Nephron (organoid): ENCODE results near the gene MCM9.

Experiments used
- H3K27ac Mint-ChIP-seq, 3 experiments: 2 replicates each; pipeline ENCODE4 v1.8.0; 2020; ENCODE audit warnings: mixed read lengths in 3 of 3, mild to moderate bottlenecking in 2 of 3, moderate library complexity in 1 of 3
- H3K27me3 Mint-ChIP-seq: 2 replicates; pipeline ENCODE4 v1.8.0; 2021; ENCODE audit warnings: low read depth, mild to moderate bottlenecking, moderate library complexity, mixed read lengths
- H3K36me3 Mint-ChIP-seq: 2 replicates; pipeline ENCODE4 v1.8.0; 2020; ENCODE audit warnings: low read depth, mixed read lengths
- H3K4me1 Mint-ChIP-seq: 2 replicates; pipeline ENCODE4 v1.8.0; 2020; ENCODE audit warnings: mixed read lengths
- H3K4me3 Mint-ChIP-seq, 3 experiments: 2 replicates each; pipeline ENCODE4 v1.8.0; 2020; ENCODE audit warnings: mild to moderate bottlenecking in 3 of 3, mixed read lengths in 3 of 3, moderate library complexity in 2 of 3
- H3K9me3 Mint-ChIP-seq: 2 replicates; pipeline ENCODE4 v1.8.0; 2020; ENCODE audit warnings: mixed read lengths
- CTCF ChIP-seq, 3 experiments: fragments of 200-600 bp; sonication (generic); IDR thresholded peaks; one replicate each; pipeline ENCODE4 v1.5.0; 2021; ENCODE audit warnings: antibody characterized with exemption in 3 of 3; ENCODE audit not compliant: unreplicated experiment in 3 of 3

MCM9 gene

GRCh38 chr6:118896339-118897136, 38.4 kb downstream of the MCM9 start:
- H3K9me3 Mint-ChIP-seq, result no peaks in the 10 kb centered on the region
- TF ChIP-seq CTCF (IDR thresholded peaks at IDR 0.05; ENCODE audit: unreplicated experiment in 3 of 3), result peak; percentile 25 to 62 (median 32)
- H3K36me3 Mint-ChIP-seq, result peaks cover 32% of the 10 kb centered on the region
- no peaks in the 10 kb centered on the region for H3K27me3 Mint-ChIP-seq
- H3K4me3 Mint-ChIP-seq, result peak overlapping the region; percentile 79 to 95 (median 83)
- peaks cover 57% of the 10 kb centered on the region for H3K4me1 Mint-ChIP-seq
- H3K27ac Mint-ChIP-seq, result peak overlapping the region; percentile 74 to 99 (median 85)

DNA sequence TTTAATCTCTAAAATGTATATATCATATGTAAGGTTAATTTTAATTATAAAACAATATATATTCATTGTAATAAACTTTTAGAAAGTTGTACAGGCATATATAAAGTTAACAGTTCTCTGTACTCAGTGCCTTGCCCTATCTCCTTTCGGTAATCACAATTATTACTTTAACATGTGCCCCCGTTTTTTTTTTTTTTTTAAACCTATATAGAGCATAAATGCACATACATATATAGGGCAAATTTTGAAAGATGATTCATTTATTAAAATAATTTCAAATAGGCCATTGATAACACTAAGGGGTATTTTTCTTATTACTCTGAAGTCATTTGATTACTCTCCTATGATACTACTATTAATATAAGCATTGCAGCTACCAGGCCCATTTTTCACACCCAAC, 39.1 kb downstream of the MCM9 start:
- H3K4me1 Mint-ChIP-seq, result peaks cover 59% of the 10 kb centered on the region
- TF ChIP-seq CTCF (IDR thresholded peaks at IDR 0.05; ENCODE audit: unreplicated experiment in 3 of 3), result no peak
- H3K9me3 Mint-ChIP-seq, result no peaks in the 10 kb centered on the region
- peak overlapping the region; percentile 79 to 95 (median 83) for H3K4me3 Mint-ChIP-seq
- peaks cover 26% of the 10 kb centered on the region for H3K36me3 Mint-ChIP-seq
- H3K27me3 Mint-ChIP-seq, result no peaks in the 10 kb centered on the region
- peak overlapping the region; percentile 74 to 99 (median 85) for H3K27ac Mint-ChIP-seq

- Mint-ChIP-seq H3K36me3 (peaks cover 21% of the 10 kb centered on the region), H3K27ac (peak overlapping the region; percentile 74 to 99 (median 82)), H3K4me3 (peak overlapping the region; percentile 89 to 98 (median 95)), H3K4me1 (peaks cover 53% of the 10 kb centered on the region), H3K9me3 (no peaks in the 10 kb centered on the region), H3K27me3 (no peaks in the 10 kb centered on the region)
- TF ChIP-seq CTCF (IDR thresholded peaks at IDR 0.05; ENCODE audit: unreplicated experiment in 3 of 3), result no peak
Observed at GRCh38 chr6:118895261-118895560, 39.7 kb downstream of the MCM9 start.

- H3K4me3 Mint-ChIP-seq, result peak overlapping the region; percentile 95 to 98 (median 96)
- H3K36me3 Mint-ChIP-seq, result peaks cover 16% of the 10 kb centered on the region
Observed at GRCh38 chr6:118894425-118895260, 40.3 kb downstream of the MCM9 start.

GRCh38 chr6:118893807-118894424, 41.0 kb downstream of the MCM9 start, which contains the start of gene ASF1A:
Gene ASF1A (plus strand): TSS chr6:118894152. CDS start chr6:118894414, 262 bp downstream.
- peak; percentile 33 to 56 (median 39) for TF ChIP-seq CTCF (IDR thresholded peaks at IDR 0.05; ENCODE audit: unreplicated experiment in 3 of 3)
- peaks cover 42% of the 10 kb centered on the region for H3K4me1 Mint-ChIP-seq
- no peaks in the 10 kb centered on the region for H3K27me3 Mint-ChIP-seq
- peak within 1 kb of the TSS; percentile 95 to 98 (median 96) for H3K4me3 Mint-ChIP-seq
- peaks cover 10% of the 10 kb centered on the region for H3K36me3 Mint-ChIP-seq
- peak within 1 kb of the TSS; percentile 99 to 100 (median 100) for H3K27ac Mint-ChIP-seq
- no peaks in the 10 kb centered on the region for H3K9me3 Mint-ChIP-seq

More at GRCh38 chr6:118894425-118895260, 40.3 kb downstream of the MCM9 start:
- H3K27ac Mint-ChIP-seq, result peak overlapping the region; percentile 99 to 100 (median 100)
- H3K4me1 Mint-ChIP-seq, result peaks cover 48% of the 10 kb centered on the region
- TF ChIP-seq CTCF (IDR thresholded peaks at IDR 0.05; ENCODE audit: unreplicated experiment in 3 of 3), result no peak
- H3K27me3 Mint-ChIP-seq, result no peaks in the 10 kb centered on the region
- no peaks in the 10 kb centered on the region for H3K9me3 Mint-ChIP-seq
